ENCODE results near the gene MAML2. TPM values are rescaled to one million over a fixed set of nuclear protein-coding genes. Genes with fewer than 3 reads are reported as not detected.

MAML2 gene
- total RNA-seq, 4 donors from 2014 or later: 19.0 to 36.4 (median 31.4) TPM

DNA sequence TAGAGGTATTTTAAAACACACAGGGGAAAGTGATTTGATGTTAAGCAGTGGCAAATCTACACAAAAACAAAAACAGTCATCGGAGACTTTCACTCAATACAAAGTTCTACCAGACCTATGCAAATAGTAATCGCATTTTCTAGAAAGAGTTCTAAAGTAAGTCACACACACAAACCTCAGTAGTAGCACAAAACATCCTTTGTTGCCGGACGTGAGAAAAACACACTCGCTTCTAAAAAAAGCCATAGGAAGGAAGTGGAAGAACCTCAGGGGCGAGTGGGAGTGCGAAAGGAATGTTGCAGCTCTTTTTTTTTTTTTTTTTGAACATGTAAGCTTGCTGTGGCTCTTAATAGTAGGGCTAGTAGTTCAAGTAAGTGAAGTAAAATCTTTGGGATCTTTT, 88.9 kb downstream of the MAML2 start:
- intact Hi-C loops (cut with DNase I): no loop called here
- 48 to 49% methylated on average over 7 of the region's 7 CpGs for WGBS, 2 donors
- TF ChIP-seq CTCF (IDR thresholded peaks at IDR 0.05) (no peak), POLR2A (IDR thresholded peaks at IDR 0.05) (no peak)
- H3K27me3 ChIP-seq: no peaks in the 10 kb centered on the region
- H3K4me3 ChIP-seq (replicated peaks in 1 of 3): no peak overlapping the region
- peaks cover 26 to 35% of the 10 kb centered on the region in 2 donors for H3K4me1 ChIP-seq
- no peaks in the 10 kb centered on the region for H3K9me3 ChIP-seq
- H3K36me3 ChIP-seq: no peaks in the 10 kb centered on the region
- no peak for DNase-seq
- H3K27ac ChIP-seq: peak overlapping the region in 1 of 3 donors; percentile 64

DNA sequence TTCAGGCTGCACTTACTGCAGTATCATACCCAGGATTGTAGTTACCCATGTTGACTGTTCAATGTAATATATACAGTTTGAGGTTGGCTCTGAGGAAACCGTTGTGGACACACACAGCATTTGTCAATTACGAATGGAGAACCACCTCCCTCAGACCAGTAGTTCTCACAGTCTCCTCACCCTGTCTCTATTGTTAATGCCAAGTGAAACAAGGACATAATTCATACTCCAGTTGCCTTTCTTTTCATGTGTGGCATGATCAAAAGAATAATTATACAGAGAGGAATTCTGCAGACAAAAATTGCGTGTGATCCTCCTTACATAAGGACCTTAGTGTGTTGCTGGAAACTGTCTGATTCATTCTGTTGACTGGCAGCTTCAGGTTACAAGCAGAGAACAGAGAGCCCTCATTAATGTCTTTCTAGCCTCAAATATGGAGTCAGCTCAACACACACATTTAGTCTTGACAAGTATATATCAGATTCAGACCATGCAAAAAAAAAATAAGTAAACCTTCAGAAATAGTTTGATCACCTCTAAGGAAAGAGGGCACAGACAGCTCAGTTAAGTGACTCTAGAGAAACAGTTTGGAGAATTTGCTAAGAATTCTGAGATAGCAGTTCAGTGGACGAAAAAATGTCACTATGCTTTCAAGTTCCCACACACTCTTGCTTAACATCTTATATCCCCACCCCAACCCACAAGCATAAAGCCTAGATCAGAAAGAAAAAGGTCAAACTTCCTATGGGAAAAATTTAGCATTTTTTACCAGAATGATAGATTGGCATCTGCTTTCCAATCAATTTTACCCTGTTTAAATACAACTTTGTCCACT, 96.1 kb downstream of the MAML2 start:
- TF ChIP-seq CTCF (IDR thresholded peaks at IDR 0.05) (no peak), POLR2A (IDR thresholded peaks at IDR 0.05) (no peak)
- Histone ChIP-seq H3K36me3 (no peaks in the 10 kb centered on the region), H3K4me1 (peaks cover 0 to 22% of the 10 kb centered on the region in 2 donors), H3K9me3 (no peaks in the 10 kb centered on the region), H3K27ac (no peak overlapping the region), H3K4me3 (replicated peaks in 1 of 3) (no peak overlapping the region), H3K27me3 (no peaks in the 10 kb centered on the region)
- DNase-seq: no peak
- WGBS, 2 donors: 64% methylated on average over 4 of the region's 4 CpGs
- intact Hi-C loops (cut with DNase I): no loop called here

DNA sequence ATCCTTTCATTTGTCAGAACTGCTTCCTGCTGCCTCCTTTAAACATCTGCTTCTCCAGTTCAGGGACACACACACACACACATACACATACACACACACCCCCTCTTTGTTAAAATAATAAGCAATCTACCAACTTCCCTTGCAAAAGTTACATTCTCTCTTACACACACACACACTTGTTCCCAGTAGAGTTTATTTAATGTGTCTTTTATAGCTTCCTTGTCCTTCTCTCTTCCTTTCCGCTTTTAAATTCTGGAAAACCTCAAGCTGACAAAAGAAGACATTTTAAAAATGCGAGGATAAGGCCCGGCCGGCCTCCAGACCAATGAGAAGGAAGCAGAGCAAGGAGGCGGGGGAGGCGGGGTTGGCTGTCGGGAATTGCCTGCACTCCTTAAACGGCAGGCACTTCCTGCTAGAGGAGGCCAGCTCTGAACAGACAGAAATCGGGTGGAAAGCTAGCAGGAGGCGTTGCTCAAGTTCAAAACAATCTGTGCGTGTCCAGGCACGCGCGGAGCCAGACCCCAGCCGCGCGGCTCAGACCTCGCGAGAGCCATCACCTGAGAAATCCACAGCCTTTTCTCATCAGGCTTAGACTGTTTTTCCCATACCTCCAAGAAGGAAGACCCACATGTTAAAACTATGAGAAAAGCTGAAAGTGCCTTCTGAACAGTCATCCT, 99.9 kb downstream of the MAML2 start:
- TF ChIP-seq CTCF (IDR thresholded peaks at IDR 0.05) (peak in 1 of 6 experiments; percentile 11), POLR2A (IDR thresholded peaks at IDR 0.05) (peak in 1 of 2 donors; percentile 78)
- Histone ChIP-seq H3K4me3 (replicated peaks in 1 of 3) (peak overlapping the region in 2 of 3 donors; percentile 12 to 13), H3K27me3 (no peaks in the 10 kb centered on the region), H3K27ac (peak overlapping the region; percentile 81 to 89 (median 88)), H3K9me3 (no peaks in the 10 kb centered on the region), H3K36me3 (no peaks in the 10 kb centered on the region), H3K4me1 (peaks cover 10 to 33% of the 10 kb centered on the region in 2 donors)
- intact Hi-C loops (cut with DNase I): no loop called here
- peak; percentile 97 to 98 for DNase-seq
- 0 to 1% methylated on average over 19 of the region's 19 CpGs for WGBS, 2 donors

DNA sequence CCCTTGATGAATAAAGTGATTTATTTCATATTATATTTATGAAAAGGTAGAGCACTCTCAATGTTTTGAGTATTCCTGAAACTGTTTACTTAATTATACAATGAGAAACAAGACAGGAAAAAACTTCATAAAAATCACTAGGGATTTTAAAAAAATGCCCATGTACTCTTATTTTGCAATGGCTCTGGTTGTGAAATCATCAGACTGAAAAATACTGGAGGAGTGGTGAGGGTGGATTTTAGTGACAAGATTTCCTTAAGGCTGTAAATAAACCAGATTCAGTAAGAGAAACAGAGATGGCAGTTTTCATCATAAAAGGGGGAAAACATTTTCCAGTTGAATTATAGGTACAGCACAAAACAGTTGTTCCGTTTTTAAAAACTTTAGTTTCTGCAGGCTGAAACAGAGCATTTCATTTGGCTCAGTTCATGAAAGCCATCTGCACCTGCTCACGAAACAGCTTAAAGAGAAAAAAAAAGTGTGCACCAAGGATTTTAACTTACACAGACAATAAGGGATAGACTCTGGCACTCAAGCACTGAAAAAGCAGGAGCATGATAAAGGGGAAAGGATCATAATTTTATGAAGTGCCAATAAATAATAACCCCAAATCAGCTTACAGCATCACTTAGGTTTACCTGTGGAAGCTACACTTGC, 100.7 kb downstream of the MAML2 start:
- intact Hi-C loops (cut with DNase I): no loop called here
- 55 to 69% methylated on average over 2 of the region's 2 CpGs for WGBS, 2 donors

More for the DNA sequence above, 100.7 kb downstream of the MAML2 start:
- H3K4me3 ChIP-seq (replicated peaks in 1 of 3): peak overlapping the region in 1 of 3 donors; percentile 12
- no peak for DNase-seq
- peak overlapping the region in 2 of 3 donors; percentile 88 to 89 for H3K27ac ChIP-seq
- no peaks in the 10 kb centered on the region for H3K36me3 ChIP-seq
- no peaks in the 10 kb centered on the region for H3K27me3 ChIP-seq
- H3K4me1 ChIP-seq: peaks cover 15 to 37% of the 10 kb centered on the region in 2 donors
- TF ChIP-seq CTCF (IDR thresholded peaks at IDR 0.05): no peak
- TF ChIP-seq POLR2A (IDR thresholded peaks at IDR 0.05): no peak
- no peaks in the 10 kb centered on the region for H3K9me3 ChIP-seq
